Stomach (tissue), 4 donors: ENCODE data around the gene PKIG.

ENCODE experiments used
- POLR2A ChIP-seq, 4 donors: fragments of 450-650 bp; IDR thresholded peaks; one replicate each; pipeline ENCODE4 v1.6.1; 2016; ENCODE audit warnings: antibody characterized with exemption in 4 of 4, control low read depth in 2 of 4, mild to moderate bottlenecking in 1 of 4, moderate library complexity in 1 of 4
- TF ChIP-seq, protein P1 (sequence below), 7 experiments: fragments of 450-650 bp in 4 of 7; fragments of 200-600 bp in 3 of 7; sonication (generic) in 3 of 7; IDR thresholded peaks; one replicate each; pipeline ENCODE4 v1.5.1; 2016 to 2019; ENCODE audit warnings: antibody characterized with exemption in 7 of 7, control low read depth in 2 of 7, mild to moderate bottlenecking in 1 of 7

DNA sequence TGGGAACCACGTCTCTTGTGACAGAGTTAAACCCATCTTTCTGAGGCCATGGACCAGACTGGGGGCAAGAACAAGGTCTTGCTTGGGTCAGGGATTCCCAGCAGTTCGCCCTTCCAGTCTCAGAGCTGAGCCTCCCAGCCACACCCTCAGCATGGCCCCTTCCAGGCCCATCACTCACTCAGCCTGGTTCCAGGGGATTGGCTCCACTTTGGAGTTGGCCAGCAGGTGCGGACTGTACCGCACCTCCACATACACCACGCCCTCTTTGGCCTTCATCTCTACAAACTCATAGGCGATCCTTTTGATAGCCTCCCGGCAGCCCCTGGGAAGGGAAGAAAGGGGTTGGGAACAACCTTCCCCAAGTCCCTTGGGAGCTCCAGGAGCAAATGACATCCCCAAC is 43.9 kb downstream of the PKIG start:
- TF ChIP-seq, protein P1, sequence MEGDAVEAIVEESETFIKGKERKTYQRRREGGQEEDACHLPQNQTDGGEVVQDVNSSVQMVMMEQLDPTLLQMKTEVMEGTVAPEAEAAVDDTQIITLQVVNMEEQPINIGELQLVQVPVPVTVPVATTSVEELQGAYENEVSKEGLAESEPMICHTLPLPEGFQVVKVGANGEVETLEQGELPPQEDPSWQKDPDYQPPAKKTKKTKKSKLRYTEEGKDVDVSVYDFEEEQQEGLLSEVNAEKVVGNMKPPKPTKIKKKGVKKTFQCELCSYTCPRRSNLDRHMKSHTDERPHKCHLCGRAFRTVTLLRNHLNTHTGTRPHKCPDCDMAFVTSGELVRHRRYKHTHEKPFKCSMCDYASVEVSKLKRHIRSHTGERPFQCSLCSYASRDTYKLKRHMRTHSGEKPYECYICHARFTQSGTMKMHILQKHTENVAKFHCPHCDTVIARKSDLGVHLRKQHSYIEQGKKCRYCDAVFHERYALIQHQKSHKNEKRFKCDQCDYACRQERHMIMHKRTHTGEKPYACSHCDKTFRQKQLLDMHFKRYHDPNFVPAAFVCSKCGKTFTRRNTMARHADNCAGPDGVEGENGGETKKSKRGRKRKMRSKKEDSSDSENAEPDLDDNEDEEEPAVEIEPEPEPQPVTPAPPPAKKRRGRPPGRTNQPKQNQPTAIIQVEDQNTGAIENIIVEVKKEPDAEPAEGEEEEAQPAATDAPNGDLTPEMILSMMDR (IDR thresholded peaks at IDR 0.05): no peak
- no peak for TF ChIP-seq POLR2A (IDR thresholded peaks at IDR 0.05)
